ENCODE measurements around the gene LMX1B. TPM values are rescaled to one million over a fixed set of nuclear protein-coding genes. Genes with fewer than 3 reads are reported as not detected.

Gene LMX1B
- total RNA-seq, 1 donor from 2014 or later = not detected

GRCh38 chr9:126658201-126658825 lies 44.6 kb downstream of the LMX1B start:
- DNase-seq = no peak

- DNase-seq = no peak
Measured at GRCh38 chr9:126658956-126659555, 45.3 kb downstream of the LMX1B start.

- no peak for DNase-seq
Measured at GRCh38 chr9:126661122-126661520, 47.4 kb downstream of the LMX1B start.

GRCh38 chr9:126661521-126662251 lies 48.0 kb downstream of the LMX1B start:
- peak; percentile 83 for DNase-seq

GRCh38 chr9:126663661-126664072 lies 49.9 kb downstream of the LMX1B start:
- DNase-seq = peak; percentile 47

GRCh38 chr9:126664900-126665643 lies 51.3 kb downstream of the LMX1B start:
- DNase-seq = peak; percentile 66

- DNase-seq = no peak
Measured at GRCh38 chr9:126665644-126666035, 51.9 kb downstream of the LMX1B start.

GRCh38 chr9:126666155-126666803 lies 52.6 kb downstream of the LMX1B start:
- DNase-seq = no peak

- no peak for DNase-seq
Measured at GRCh38 chr9:126667190-126668055, 53.7 kb downstream of the LMX1B start.

- no peak for DNase-seq
Measured at GRCh38 chr9:126668058-126668457, 54.3 kb downstream of the LMX1B start.

GRCh38 chr9:126669108-126669507 lies 55.4 kb downstream of the LMX1B start:
- DNase-seq = no peak

GRCh38 chr9:126670270-126670669 lies 56.5 kb downstream of the LMX1B start:
- no peak for DNase-seq

- no peak for DNase-seq
Measured at GRCh38 chr9:126671381-126671831, 57.7 kb downstream of the LMX1B start.

- DNase-seq = no peak
Measured at GRCh38 chr9:126671983-126672382, 58.3 kb downstream of the LMX1B start.

GRCh38 chr9:126672634-126673284 lies 59.0 kb downstream of the LMX1B start:
- no peak for DNase-seq

GRCh38 chr9:126673689-126674364 lies 60.1 kb downstream of the LMX1B start:
- DNase-seq = no peak

- no peak for DNase-seq
Measured at GRCh38 chr9:126674365-126675146, 60.8 kb downstream of the LMX1B start.

GRCh38 chr9:126675147-126675467 lies 61.4 kb downstream of the LMX1B start:
- no peak for DNase-seq

- no peak for DNase-seq
Measured at GRCh38 chr9:126676102-126676684, 62.5 kb downstream of the LMX1B start.

Data from tongue (tissue), 2 donors.